ENCODE results near the gene DHX8.

DNA sequence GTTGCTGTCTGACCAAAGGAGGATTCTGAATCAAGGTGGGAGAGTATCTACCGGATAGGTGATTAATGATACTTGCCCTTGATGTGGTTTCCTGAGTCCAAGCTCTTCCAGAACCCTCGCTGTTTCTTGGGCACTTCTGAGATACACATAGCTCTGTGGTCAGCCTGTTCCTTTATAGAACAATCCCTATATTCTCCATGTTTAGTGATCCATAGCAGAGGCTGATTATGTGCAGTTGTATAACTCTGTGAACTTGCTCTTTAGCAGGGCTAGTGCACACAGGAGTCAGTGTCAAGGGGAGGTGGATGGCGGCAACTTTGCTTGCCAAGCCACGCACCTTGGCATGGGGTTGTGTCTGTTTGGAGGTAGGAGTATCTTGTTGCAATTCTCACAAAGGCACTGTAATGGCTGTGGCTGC lies 48.9 kb upstream of the DHX8 start:
- TF ChIP-seq CTCF (IDR thresholded peaks at IDR 0.05; ENCODE audit: low read depth, low read length, missing input control) (no peak), GABPA (IDR thresholded peaks at IDR 0.05 in 1 of 2, conservative IDR thresholded peaks at IDR 0.05 in 1 of 2) (no peak), TAF1 (conservative IDR thresholded peaks at IDR 0.05) (no peak), EGR1 (IDR thresholded peaks at IDR 0.05; ENCODE audit: low read depth in 2 of 2) (no peak), FOXA1 (IDR thresholded peaks at IDR 0.05) (no peak)
- TF ChIP-seq, protein P1, sequence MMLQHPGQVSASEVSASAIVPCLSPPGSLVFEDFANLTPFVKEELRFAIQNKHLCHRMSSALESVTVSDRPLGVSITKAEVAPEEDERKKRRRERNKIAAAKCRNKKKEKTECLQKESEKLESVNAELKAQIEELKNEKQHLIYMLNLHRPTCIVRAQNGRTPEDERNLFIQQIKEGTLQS (IDR thresholded peaks at IDR 0.05) = no peak
- TF ChIP-seq, protein P2, sequence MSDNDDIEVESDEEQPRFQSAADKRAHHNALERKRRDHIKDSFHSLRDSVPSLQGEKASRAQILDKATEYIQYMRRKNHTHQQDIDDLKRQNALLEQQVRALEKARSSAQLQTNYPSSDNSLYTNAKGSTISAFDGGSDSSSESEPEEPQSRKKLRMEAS (IDR thresholded peaks at IDR 0.05) = no peak
